Caco-2 (cell line): ENCODE data around the gene NPR1. TPM values are rescaled to one million over a fixed set of nuclear protein-coding genes. Genes with fewer than 3 reads are reported as not detected.
"Not testable (repeated sequence)": the region's sequence is repeated elsewhere in the genome, so short reads cannot be mapped to it uniquely, and the experiment has no call there.

Experiments used
- BruUV-seq: library from RNA; stranded (reverse); fragments of 400-500 nt; replicated peaks from 2 replicates; lab custom pipeline; 2021; lab: Mats Ljungman, UMichigan
- CTCF ChIA-PET: fragments of 300-600 bp; sonication (Branson Sonifier 250); formaldehyde crosslinking; loops from one replicate; lab custom pipeline; 2022; ENCODE audit warnings: antibody characterized with exemption; lab: Charles Lee
- POLR2A ChIA-PET: fragments of 300-600 bp; sonication (Branson Sonifier 250); formaldehyde crosslinking; loops from one replicate; lab custom pipeline; 2022; ENCODE audit warnings: antibody characterized with exemption; lab: Charles Lee
- DNase-seq, 2 experiments: peaks; one replicate each; pipeline versions ENCODE4 v3.0.0 to v3.0.0-alpha.2; 2020 to 2022
- H3K27me3 ChIP-seq: replicated peaks from 2 replicates; pipeline ENCODE4 v1.6.0; 2011; ENCODE audit warnings: low read length; ENCODE audit not compliant: control insufficient read depth, insufficient read depth
- H3K36me3 ChIP-seq: 2 replicates; pipeline ENCODE4 v1.5.1; 2011; ENCODE audit warnings: low read length; ENCODE audit not compliant: control insufficient read depth, insufficient read depth
- H3K4me1 ChIP-seq: fragments of 250-450 bp; sonication (Bioruptor Pico); 2 replicates; pipeline ENCODE4 v1.5.1; 2020; ENCODE audit warnings: mild to moderate bottlenecking
- H3K4me3 ChIP-seq: 2 replicates; pipeline ENCODE4 v1.5.1; 2011; ENCODE audit warnings: low read depth, mild to moderate bottlenecking, control low read depth, low read length
- H3K9me3 ChIP-seq: fragments of 250-450 bp; sonication (Bioruptor Pico); 2 replicates; pipeline ENCODE4 v1.5.1; 2020; ENCODE audit warnings: mild to moderate bottlenecking, moderate library complexity
- H3K27ac Mint-ChIP-seq: one replicate; pipeline ENCODE4 v1.8.0; 2022; ENCODE audit warnings: mixed read lengths; ENCODE audit not compliant: unreplicated experiment
- H3K27me3 Mint-ChIP-seq: one replicate; pipeline ENCODE4 v1.8.0; 2022; ENCODE audit warnings: mixed read lengths; ENCODE audit not compliant: insufficient read depth, unreplicated experiment
- H3K36me3 Mint-ChIP-seq: one replicate; pipeline ENCODE4 v1.8.0; 2022; ENCODE audit warnings: mild to moderate bottlenecking, mixed read lengths; ENCODE audit not compliant: insufficient read depth, unreplicated experiment
- H3K4me1 Mint-ChIP-seq: one replicate; pipeline ENCODE4 v1.8.0; 2022; ENCODE audit warnings: low read depth, mixed read lengths; ENCODE audit not compliant: unreplicated experiment
- H3K4me3 Mint-ChIP-seq: one replicate; pipeline ENCODE4 v1.8.0; 2022; ENCODE audit warnings: mild to moderate bottlenecking, moderate library complexity, mixed read lengths; ENCODE audit not compliant: unreplicated experiment
- H3K9me3 Mint-ChIP-seq: one replicate; pipeline ENCODE4 v1.8.0; 2022; ENCODE audit warnings: mixed read lengths; ENCODE audit not compliant: unreplicated experiment
- intact Hi-C: fragments of 100-400 bp; cut with micrococcal nuclease; formaldehyde crosslinking; loops from one replicate; pipeline ENCODE4 v1.10.0; 2022; ENCODE audit not compliant: unreplicated experiment
- total RNA-seq: library from RNA; stranded (reverse); gene quantifications from 2 replicates; pipeline ENCODE4 v1.2.3, GENCODE V29; 2022
- TF ChIP-seq, protein P1 (sequence below), 2 experiments: fragments of 200-600 bp in 1 of 2; IDR thresholded peaks; 1 replicate in 1 of 2; 2 replicates in 1 of 2; pipeline versions ENCODE4 v1.5.1 to v1.8.0; 2011 to 2022; ENCODE audit warnings: antibody characterized with exemption in 1 of 2, control low read depth in 1 of 2, inconsistent platforms in 1 of 2, low read depth in 1 of 2, low read length in 1 of 2, mild to moderate bottlenecking in 1 of 2, moderate library complexity in 1 of 2; ENCODE audit not compliant: insufficient read depth in 1 of 2, severe bottlenecking in 1 of 2, unreplicated experiment in 1 of 2

NPR1 gene
- total RNA-seq, 1 experiment from 2014 or later = 1.4 TPM

DNA sequence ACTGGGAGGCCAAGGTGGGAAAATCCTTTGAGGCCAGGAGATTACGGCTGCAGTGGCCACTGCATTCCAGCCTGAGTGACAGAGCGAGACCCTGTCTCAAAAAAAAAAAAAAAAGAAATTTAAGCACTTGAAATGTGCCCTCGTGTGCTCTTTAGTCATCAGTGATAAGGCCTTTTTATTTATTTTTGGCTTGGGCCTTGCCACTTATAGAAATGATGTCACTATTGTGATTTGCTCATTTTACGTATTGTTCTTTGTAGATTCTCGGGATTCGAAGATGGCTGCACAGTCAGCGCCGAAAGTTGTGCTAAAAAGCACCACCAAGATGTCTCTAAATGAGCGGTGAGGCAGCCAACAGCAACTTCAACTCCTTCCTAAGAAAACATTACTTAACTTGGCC lies 42.2 kb upstream of the NPR1 start:
- Histone ChIP-seq H3K27me3 (no peaks in the 10 kb centered on the region), H3K36me3 (peaks cover 4% of the 10 kb centered on the region), H3K4me1 (peaks cover 8% of the 10 kb centered on the region), H3K9me3 (no peaks in the 10 kb centered on the region), H3K4me3 (no peak overlapping the region)
- ChIA-PET POLR2A (no interaction called here), CTCF (no interaction called here)
- intact Hi-C loops = no loop called here
- DNase-seq = no peak
- peaks cover 74% of the 10 kb centered on the region for H3K36me3 Mint-ChIP-seq
- peak overlapping the region; percentile 49 for H3K4me3 Mint-ChIP-seq
- no peaks in the 10 kb centered on the region for H3K27me3 Mint-ChIP-seq
- peaks cover 20% of the 10 kb centered on the region for H3K4me1 Mint-ChIP-seq
- peaks cover 5% of the 10 kb centered on the region for H3K9me3 Mint-ChIP-seq
- TF ChIP-seq, protein P1, sequence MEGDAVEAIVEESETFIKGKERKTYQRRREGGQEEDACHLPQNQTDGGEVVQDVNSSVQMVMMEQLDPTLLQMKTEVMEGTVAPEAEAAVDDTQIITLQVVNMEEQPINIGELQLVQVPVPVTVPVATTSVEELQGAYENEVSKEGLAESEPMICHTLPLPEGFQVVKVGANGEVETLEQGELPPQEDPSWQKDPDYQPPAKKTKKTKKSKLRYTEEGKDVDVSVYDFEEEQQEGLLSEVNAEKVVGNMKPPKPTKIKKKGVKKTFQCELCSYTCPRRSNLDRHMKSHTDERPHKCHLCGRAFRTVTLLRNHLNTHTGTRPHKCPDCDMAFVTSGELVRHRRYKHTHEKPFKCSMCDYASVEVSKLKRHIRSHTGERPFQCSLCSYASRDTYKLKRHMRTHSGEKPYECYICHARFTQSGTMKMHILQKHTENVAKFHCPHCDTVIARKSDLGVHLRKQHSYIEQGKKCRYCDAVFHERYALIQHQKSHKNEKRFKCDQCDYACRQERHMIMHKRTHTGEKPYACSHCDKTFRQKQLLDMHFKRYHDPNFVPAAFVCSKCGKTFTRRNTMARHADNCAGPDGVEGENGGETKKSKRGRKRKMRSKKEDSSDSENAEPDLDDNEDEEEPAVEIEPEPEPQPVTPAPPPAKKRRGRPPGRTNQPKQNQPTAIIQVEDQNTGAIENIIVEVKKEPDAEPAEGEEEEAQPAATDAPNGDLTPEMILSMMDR (IDR thresholded peaks at IDR 0.05; ENCODE audit: insufficient read depth in 1 of 2, low read depth in 1 of 2, low read length in 1 of 2, severe bottlenecking in 1 of 2, unreplicated experiment in 1 of 2) = no peak
- no TSS peak for BruUV-seq
- H3K27ac Mint-ChIP-seq = no peak overlapping the region

DNA sequence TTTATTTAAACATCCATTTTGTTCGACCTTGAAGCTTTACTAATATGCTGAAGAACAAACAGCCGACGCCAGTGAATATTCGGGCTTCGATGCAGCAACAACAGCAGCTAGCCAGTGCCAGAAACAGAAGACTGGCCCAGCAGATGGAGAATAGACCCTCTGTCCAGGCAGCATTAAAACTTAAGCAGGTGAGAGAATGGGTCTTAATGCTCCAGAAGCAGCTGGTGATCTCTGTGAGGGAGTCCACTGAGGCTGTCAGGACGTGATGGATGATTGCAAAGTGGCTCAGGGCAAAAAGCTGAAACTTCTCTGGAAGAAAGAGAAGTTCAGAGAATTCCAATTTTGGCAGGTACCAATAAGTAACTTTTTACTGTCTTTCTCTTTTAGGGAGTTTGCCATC lies 40.2 kb upstream of the NPR1 start:
- Mint-ChIP-seq H3K4me1 (peaks cover 19% of the 10 kb centered on the region), H3K27ac (no peak overlapping the region), H3K27me3 (no peaks in the 10 kb centered on the region), H3K9me3 (no peaks in the 10 kb centered on the region), H3K4me3 (no peak overlapping the region), H3K36me3 (peaks cover 94% of the 10 kb centered on the region)
- intact Hi-C loops = no loop called here
- TF ChIP-seq, protein P1 (IDR thresholded peaks at IDR 0.05; ENCODE audit: insufficient read depth in 1 of 2, low read depth in 1 of 2, low read length in 1 of 2, severe bottlenecking in 1 of 2, unreplicated experiment in 1 of 2) = no peak
- no peaks in the 10 kb centered on the region for H3K9me3 ChIP-seq
- peaks cover 3% of the 10 kb centered on the region for H3K4me1 ChIP-seq
- H3K27me3 ChIP-seq = no peaks in the 10 kb centered on the region
- ChIA-PET POLR2A (no interaction called here), CTCF (interaction anchor here (0.6 kb wide), 1 partner anchor 25 kb away, joined by 3 read pairs; the partner anchor contains the start of gene S100A16)
- no peak for DNase-seq
- no TSS peak for BruUV-seq
- peaks cover 7% of the 10 kb centered on the region for H3K36me3 ChIP-seq
- no peak overlapping the region for H3K4me3 ChIP-seq

DNA sequence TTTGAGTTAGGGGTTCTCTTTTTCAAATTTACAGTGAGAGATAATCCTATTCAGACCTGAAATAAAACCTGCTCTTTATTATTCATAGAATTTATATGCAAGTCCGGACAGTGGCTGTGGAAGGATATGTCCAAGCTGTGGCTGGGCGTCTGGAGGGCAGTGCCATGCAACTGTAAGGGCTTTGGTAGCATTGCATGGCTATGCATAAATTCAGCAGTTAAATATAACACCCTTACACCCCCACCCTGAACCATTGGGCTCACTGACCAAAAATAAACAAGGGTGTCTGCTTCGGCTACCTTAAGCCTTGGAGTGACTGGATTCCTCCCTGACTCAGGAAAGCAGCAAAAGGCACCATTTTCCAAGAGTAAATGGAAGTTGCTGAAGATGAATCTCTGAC lies 39.2 kb upstream of the NPR1 start:
- Histone ChIP-seq H3K36me3 (peaks cover 7% of the 10 kb centered on the region), H3K4me1 (peaks cover 4% of the 10 kb centered on the region), H3K4me3 (no peak overlapping the region), H3K27me3 (no peaks in the 10 kb centered on the region), H3K9me3 (no peaks in the 10 kb centered on the region)
- ChIA-PET CTCF (no interaction called here), POLR2A (interaction anchor here (0.6 kb wide), 1 partner anchor 295 kb away, joined by 3 read pairs; no protein-coding TSS in a partner anchor)
- TF ChIP-seq, protein P1 (IDR thresholded peaks at IDR 0.05; ENCODE audit: insufficient read depth in 1 of 2, low read depth in 1 of 2, low read length in 1 of 2, severe bottlenecking in 1 of 2, unreplicated experiment in 1 of 2) = no peak
- intact Hi-C loops = no loop called here
- no TSS peak for BruUV-seq
- no peak for DNase-seq
- Mint-ChIP-seq H3K36me3 (peaks cover 94% of the 10 kb centered on the region), H3K27me3 (no peaks in the 10 kb centered on the region), H3K9me3 (no peaks in the 10 kb centered on the region), H3K27ac (no peak overlapping the region), H3K4me3 (no peak overlapping the region), H3K4me1 (peaks cover 29% of the 10 kb centered on the region)

DNA sequence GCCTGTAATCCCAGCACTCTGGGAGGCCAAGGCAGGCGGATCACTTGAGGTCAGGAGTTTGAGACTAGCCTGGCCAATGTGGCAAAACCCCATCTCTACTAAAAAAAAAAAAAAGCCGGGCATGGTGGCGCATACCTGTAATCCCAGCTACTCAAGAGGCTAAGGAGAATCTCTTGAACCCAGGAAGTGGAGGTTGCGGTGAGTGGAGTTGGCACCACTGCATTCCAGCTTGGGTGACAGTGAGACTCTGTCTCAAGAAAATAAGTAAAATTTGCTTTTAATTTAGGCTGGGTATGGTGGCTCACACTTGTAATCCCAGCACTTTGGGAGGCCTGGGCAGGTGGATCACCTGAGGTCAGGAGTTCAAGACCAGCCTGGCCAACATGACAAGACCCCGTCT lies 38.3 kb upstream of the NPR1 start:
- intact Hi-C loops, CTCF ChIA-PET: not testable (repeated sequence)
- H3K4me1 Mint-ChIP-seq = peaks cover 32% of the 10 kb centered on the region

More for the DNA sequence above, 38.3 kb upstream of the NPR1 start:
- H3K27ac Mint-ChIP-seq, H3K27me3 ChIP-seq, H3K36me3 ChIP-seq, H3K4me1 ChIP-seq, H3K9me3 Mint-ChIP-seq, H3K9me3 ChIP-seq, DNase-seq, BruUV-seq, H3K4me3 ChIP-seq, H3K27me3 Mint-ChIP-seq, H3K4me3 Mint-ChIP-seq: not testable (repeated sequence)
- POLR2A ChIA-PET = interaction anchor here (1.1 kb wide), 1 partner anchor 13 kb away, joined by 4 read pairs; the partner anchor contains the start of gene S100A13
- peaks cover 94% of the 10 kb centered on the region for H3K36me3 Mint-ChIP-seq
